ENCODE data around the gene MSH3.

DNA sequence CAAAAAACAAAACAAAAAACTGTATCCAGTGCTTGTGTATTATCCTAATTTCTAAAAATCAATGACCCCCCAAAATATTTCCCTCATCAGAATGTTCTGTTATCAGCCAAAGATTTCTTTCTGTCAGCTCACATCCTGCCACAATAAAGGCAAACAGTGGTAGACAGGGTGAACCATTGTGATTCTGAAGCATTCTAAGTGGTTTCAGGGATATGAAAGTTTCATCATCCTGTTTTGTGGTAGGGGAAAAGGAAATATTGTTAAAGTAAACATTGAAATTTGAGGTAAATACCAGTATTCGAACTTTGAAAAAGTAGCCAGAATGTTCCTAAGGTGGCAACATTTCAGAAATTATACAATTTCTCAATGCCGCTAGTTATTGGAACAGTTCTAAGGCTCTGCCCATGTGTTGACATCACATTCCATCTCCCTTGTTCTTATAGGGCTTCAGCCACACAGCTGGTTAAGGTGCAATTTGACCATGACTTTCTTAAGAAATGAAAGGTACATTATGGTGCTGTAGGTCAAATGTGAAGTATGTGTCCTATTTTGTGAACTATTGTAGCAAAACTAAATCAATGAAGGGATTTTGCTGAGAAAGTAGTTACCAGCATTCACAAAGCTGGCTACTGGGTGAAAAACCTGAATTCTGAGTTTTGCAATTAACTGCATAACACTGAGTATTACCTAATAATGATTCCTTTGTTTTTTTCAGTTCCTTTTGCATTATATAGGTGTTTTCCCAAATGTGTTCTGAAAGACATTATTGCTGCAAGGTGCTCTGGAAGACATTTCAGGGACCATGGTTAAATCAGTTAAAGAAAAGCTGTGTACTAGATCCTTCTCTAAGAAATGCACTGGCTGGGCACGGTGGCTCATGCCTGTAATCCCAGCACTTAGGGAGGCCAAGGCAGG is 198.1 kb downstream of the MSH3 start:
- TF ChIP-seq ZNF274 (IDR thresholded peaks at IDR 0.05; ENCODE audit: low read depth, low read length): no peak
- TF ChIP-seq SUZ12 (IDR thresholded peaks at IDR 0.05; ENCODE audit: extremely low read depth, insufficient read depth, insufficient read length): no peak
